Peyer's patch (tissue), 4 donors: ENCODE measurements around the gene CLRN2. TPM values are rescaled to one million over a fixed set of nuclear protein-coding genes. Genes with fewer than 3 reads are reported as not detected.

ENCODE experiments used
- DNase-seq, 3 donors: peaks; one replicate each; pipeline ENCODE4 v3.0.0-alpha.2; 2017 to 2019
- H3K27ac ChIP-seq, 4 donors: fragments of 200-600 bp; sonication (generic); one replicate each; pipeline ENCODE4 v1.5.1; 2016 to 2019
- H3K27me3 ChIP-seq, 2 donors: fragments of 200-600 bp; sonication (generic); one replicate each; pipeline ENCODE4 v1.5.1; 2019
- H3K36me3 ChIP-seq, 3 donors: fragments of 200-600 bp; sonication (generic); one replicate each; pipeline ENCODE4 v1.5.1; 2016 to 2019
- H3K4me1 ChIP-seq, 4 donors: fragments of 200-600 bp; sonication (generic); one replicate each; pipeline ENCODE4 v1.5.1; 2016 to 2019
- H3K4me3 ChIP-seq, 4 donors: fragments of 200-600 bp; sonication (generic); 1 replicate in 3 of 4; 2 replicates in 1 of 4; pipeline ENCODE4 v1.5.1; 2016 to 2019; ENCODE audit warnings: mild to moderate bottlenecking in 1 of 4
- H3K9me3 ChIP-seq, 4 donors: fragments of 200-600 bp; sonication (generic); one replicate each; pipeline ENCODE4 v1.5.1; 2016 to 2019; ENCODE audit warnings: mild to moderate bottlenecking in 1 of 4
- POLR2A ChIP-seq, 2 donors: fragments of 450-650 bp; IDR thresholded peaks; one replicate each; pipeline ENCODE4 v1.5.1; 2017; ENCODE audit warnings: antibody characterized with exemption in 2 of 2, mild to moderate bottlenecking in 2 of 2, moderate library complexity in 2 of 2
- total RNA-seq, 4 donors: library from RNA; depleted of rRNA; stranded (reverse); fragments of >200 nt; gene quantifications; one replicate each; pipeline ENCODE4 v1.1.0, GENCODE V29; 2016
- TF ChIP-seq, protein P1 (sequence below), 6 experiments: fragments of 450-650 bp in 4 of 6; fragments of 200-600 bp in 2 of 6; sonication (generic) in 1 of 6; IDR thresholded peaks; one replicate each; pipeline ENCODE4 v1.5.1; 2017 to 2019; ENCODE audit warnings: antibody characterized with exemption in 6 of 6, mild to moderate bottlenecking in 3 of 6, moderate library complexity in 1 of 6

The CLRN2 gene
- total RNA-seq, 4 donors from 2014 or later: not detected

DNA sequence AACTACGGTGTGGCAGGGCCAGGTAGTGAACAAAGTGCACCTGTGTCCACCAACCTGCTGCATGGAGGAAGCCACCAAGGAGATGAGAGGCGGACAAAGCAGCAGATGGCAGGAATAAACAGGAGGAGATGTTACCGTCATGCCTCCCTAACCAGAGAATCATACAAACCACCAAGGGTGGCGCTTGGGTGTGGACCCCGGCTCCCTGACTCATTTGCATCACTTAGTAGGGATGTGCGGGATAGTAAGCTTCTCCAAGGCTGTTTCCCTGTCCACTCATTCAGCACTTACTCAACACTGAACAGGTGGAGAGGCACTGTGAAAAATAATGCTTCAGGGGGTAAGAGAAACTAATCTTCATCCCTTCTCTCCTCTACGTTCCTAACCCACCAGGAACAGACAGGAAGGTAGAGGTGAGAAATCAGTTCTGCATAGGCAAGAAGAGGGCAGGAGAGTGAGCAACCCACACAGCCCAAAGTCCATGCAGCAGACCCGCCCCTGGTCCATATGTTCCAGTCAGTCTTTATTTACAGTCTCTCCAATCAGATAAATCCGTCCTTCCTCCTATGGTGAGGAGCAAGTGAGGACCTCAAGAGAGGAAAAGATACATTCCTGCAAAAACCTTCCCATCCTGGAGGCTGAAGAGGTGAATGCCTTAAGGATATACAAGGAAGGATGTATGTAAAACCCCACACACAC, 37.0 kb upstream of the CLRN2 start:
- no peak for DNase-seq
- H3K27ac ChIP-seq: no peak overlapping the region
- H3K4me3 ChIP-seq: no peak overlapping the region
- no peaks in the 10 kb centered on the region for H3K27me3 ChIP-seq
- H3K4me1 ChIP-seq: no peaks in the 10 kb centered on the region
- TF ChIP-seq POLR2A (IDR thresholded peaks at IDR 0.05): no peak
- TF ChIP-seq, protein P1, sequence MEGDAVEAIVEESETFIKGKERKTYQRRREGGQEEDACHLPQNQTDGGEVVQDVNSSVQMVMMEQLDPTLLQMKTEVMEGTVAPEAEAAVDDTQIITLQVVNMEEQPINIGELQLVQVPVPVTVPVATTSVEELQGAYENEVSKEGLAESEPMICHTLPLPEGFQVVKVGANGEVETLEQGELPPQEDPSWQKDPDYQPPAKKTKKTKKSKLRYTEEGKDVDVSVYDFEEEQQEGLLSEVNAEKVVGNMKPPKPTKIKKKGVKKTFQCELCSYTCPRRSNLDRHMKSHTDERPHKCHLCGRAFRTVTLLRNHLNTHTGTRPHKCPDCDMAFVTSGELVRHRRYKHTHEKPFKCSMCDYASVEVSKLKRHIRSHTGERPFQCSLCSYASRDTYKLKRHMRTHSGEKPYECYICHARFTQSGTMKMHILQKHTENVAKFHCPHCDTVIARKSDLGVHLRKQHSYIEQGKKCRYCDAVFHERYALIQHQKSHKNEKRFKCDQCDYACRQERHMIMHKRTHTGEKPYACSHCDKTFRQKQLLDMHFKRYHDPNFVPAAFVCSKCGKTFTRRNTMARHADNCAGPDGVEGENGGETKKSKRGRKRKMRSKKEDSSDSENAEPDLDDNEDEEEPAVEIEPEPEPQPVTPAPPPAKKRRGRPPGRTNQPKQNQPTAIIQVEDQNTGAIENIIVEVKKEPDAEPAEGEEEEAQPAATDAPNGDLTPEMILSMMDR (IDR thresholded peaks at IDR 0.05): no peak
- H3K36me3 ChIP-seq: no peaks in the 10 kb centered on the region
- peaks cover 0 to 3% (median 0%) of the 10 kb centered on the region in 4 donors for H3K9me3 ChIP-seq

DNA sequence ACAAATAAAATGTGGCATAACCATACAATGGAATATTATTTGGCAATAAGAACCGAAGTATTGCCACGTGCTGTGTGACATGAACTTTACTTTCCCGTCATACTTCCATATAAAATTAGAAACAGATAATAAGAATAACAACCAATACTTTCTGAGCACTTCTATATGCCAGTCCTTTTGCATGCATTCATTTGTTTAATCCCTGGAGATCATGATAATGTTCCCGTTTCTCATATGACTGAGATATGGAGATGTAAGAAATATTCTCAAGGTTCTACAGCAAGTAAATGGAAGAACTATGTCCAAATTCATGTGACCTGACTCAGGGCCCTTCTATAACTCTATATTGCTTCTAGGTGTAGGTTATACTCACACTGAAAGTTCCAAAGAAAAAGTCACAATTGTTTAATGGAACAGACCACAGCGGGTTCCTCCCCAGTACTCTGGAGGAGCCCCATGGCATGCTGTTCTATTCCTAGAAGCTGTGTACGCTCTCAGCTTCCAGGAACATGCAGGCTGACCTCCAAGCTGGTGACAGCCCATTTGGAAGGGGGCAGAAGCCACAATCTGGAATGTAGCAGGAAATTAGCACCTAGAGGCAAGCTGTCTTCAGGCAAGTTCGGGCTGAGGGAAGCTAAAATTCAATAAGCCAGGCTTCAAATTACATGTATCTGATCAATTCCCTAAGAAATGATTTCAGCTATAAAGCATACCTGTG, 34.6 kb upstream of the CLRN2 start:
- no peaks in the 10 kb centered on the region for H3K4me1 ChIP-seq
- no peak overlapping the region for H3K4me3 ChIP-seq
- no peaks in the 10 kb centered on the region for H3K27me3 ChIP-seq
- H3K27ac ChIP-seq: no peak overlapping the region
- TF ChIP-seq, protein P1 (IDR thresholded peaks at IDR 0.05): no peak
- TF ChIP-seq POLR2A (IDR thresholded peaks at IDR 0.05): no peak
- peaks cover 0 to 3% (median 0%) of the 10 kb centered on the region in 4 donors for H3K9me3 ChIP-seq
- DNase-seq: no peak
- H3K36me3 ChIP-seq: peaks cover 0 to 5% (median 0%) of the 10 kb centered on the region in 3 donors

DNA sequence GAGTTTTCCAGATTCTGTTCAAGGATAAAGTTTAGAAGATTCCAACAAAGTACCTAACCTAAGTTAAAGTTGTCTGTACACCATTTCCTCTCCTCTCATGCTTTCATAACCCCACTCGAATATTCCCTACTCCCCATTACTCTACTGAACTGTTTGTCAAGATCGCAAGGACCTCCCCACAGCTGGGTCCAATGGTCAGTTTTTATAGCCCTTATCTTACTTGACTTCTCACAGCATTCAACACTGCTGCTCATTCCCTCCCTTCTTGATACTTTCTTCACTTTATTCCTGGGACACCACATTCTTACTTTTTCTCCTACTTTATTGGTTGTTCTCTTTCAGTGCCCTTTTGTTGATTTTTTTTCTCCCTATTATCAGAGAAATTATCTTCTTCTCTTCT, 34.0 kb upstream of the CLRN2 start:
- TF ChIP-seq POLR2A (IDR thresholded peaks at IDR 0.05): no peak
- TF ChIP-seq, protein P1 (IDR thresholded peaks at IDR 0.05): no peak
- H3K9me3 ChIP-seq: peaks cover 0 to 3% (median 0%) of the 10 kb centered on the region in 4 donors
- H3K36me3 ChIP-seq: peaks cover 0 to 11% (median 0%) of the 10 kb centered on the region in 3 donors
- no peaks in the 10 kb centered on the region for H3K27me3 ChIP-seq
- H3K27ac ChIP-seq: no peak overlapping the region
- DNase-seq: no peak
- no peak overlapping the region for H3K4me3 ChIP-seq
- no peaks in the 10 kb centered on the region for H3K4me1 ChIP-seq

DNA sequence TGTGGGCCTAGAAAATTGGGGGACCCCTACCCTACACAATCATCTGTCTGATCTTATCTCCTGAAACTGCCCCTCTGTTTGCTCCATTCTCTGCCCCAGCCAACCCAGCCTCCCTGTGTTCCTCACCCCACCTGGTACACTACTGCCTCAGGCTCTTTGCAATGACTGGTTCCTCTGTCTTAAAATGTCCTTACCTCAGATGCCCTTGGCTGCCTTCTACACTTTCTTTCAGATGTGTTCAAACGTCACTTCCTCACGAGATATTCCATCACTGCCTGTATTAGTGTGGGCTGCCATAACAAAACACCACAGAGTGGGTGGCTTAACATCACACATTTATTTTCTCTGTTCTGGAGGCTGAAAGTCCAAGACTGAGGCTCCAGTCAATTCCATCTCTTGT, 32.2 kb upstream of the CLRN2 start:
- Histone ChIP-seq H3K9me3 (peaks cover 0 to 3% (median 0%) of the 10 kb centered on the region in 4 donors), H3K27ac (no peak overlapping the region), H3K27me3 (no peaks in the 10 kb centered on the region), H3K36me3 (peaks cover 0 to 27% (median 0%) of the 10 kb centered on the region in 3 donors), H3K4me3 (no peak overlapping the region), H3K4me1 (no peaks in the 10 kb centered on the region)
- TF ChIP-seq, protein P1 (IDR thresholded peaks at IDR 0.05): no peak
- TF ChIP-seq POLR2A (IDR thresholded peaks at IDR 0.05): no peak
- no peak for DNase-seq

DNA sequence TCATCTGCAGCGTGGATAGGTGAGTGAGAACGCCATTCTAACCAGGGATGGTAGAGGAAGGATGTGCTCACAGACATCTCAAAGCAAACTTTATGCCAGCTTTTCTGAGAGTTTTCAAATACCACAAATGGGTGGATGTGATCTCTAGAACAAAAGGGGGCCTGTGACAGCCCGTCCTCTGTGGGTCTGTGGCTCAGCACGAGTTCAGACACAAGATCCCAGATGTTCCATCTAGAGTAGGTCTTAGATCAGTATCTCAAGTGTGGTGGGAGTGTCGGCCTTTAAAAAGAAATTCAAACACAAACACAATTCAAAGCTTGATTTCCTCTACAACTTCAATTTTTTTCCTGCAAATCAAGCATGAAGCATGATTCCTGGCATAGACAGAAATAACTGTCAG, 25.8 kb upstream of the CLRN2 start:
- Histone ChIP-seq H3K27me3 (no peaks in the 10 kb centered on the region), H3K4me1 (no peaks in the 10 kb centered on the region), H3K36me3 (peaks cover 0 to 50% (median 0%) of the 10 kb centered on the region in 3 donors), H3K9me3 (no peaks in the 10 kb centered on the region), H3K27ac (no peak overlapping the region), H3K4me3 (no peak overlapping the region)
- TF ChIP-seq POLR2A (IDR thresholded peaks at IDR 0.05): no peak
- TF ChIP-seq, protein P1 (IDR thresholded peaks at IDR 0.05): no peak
- no peak for DNase-seq
